Lung microvascular endothelial cell (primary cell): Measurements from ENCODE around the gene ITGAV. TPM values are rescaled to one million over a fixed set of nuclear protein-coding genes. Genes with fewer than 3 reads are reported as not detected.

Experiments used
- DNase-seq, 2 donors: peaks; one replicate each; pipeline versions ENCODE4 v3.0.0 to v3.0.0-alpha.2; 2010; ENCODE audit warnings: low read depth in 2 of 2
- total RNA-seq: library from RNA; depleted of rRNA; stranded (reverse); fragments of >200 nt; gene quantifications from 2 replicates; pipeline ENCODE4 v1.2.1, GENCODE V29; 2014

The ITGAV gene
- total RNA-seq, 1 donor from 2014 or later, result 138 TPM

GRCh38 chr2:186664385-186665043, 74.7 kb downstream of the ITGAV start:
- no peak for DNase-seq

- no peak for DNase-seq
Measured at GRCh38 chr2:186669146-186669545, 79.3 kb downstream of the ITGAV start.

- no peak for DNase-seq
Measured at GRCh38 chr2:186670831-186671230, 81.0 kb downstream of the ITGAV start.

GRCh38 chr2:186675380-186675779, 85.5 kb downstream of the ITGAV start:
- no peak for DNase-seq

GRCh38 chr2:186683341-186683740, 93.5 kb downstream of the ITGAV start:
- DNase-seq, result no peak

- peak in 1 of 2 donors; percentile 9 for DNase-seq
Measured at GRCh38 chr2:186687807-186688211, 98.0 kb downstream of the ITGAV start.

GRCh38 chr2:186688813-186689212, 99.0 kb downstream of the ITGAV start:
- no peak for DNase-seq

- no peak for DNase-seq
Measured at GRCh38 chr2:186690786-186691185, 100.9 kb downstream of the ITGAV start.

- no peak for DNase-seq
Measured at GRCh38 chr2:186691231-186691630, 101.4 kb downstream of the ITGAV start.

GRCh38 chr2:186691900-186692299, 102.0 kb downstream of the ITGAV start:
- DNase-seq, result no peak

GRCh38 chr2:186693446-186693832, 103.6 kb downstream of the ITGAV start:
- DNase-seq, result no peak

- DNase-seq, result peak; percentile 34 to 60
Measured at GRCh38 chr2:186695081-186695756, 105.4 kb downstream of the ITGAV start.

GRCh38 chr2:186696290-186696689, 106.4 kb downstream of the ITGAV start:
- DNase-seq, result no peak

- DNase-seq, result no peak
Measured at GRCh38 chr2:186696804-186697203, 106.9 kb downstream of the ITGAV start.

GRCh38 chr2:186697536-186697935, 107.7 kb downstream of the ITGAV start:
- DNase-seq, result no peak

GRCh38 chr2:186699742-186700141, 109.9 kb downstream of the ITGAV start:
- no peak for DNase-seq

GRCh38 chr2:186702006-186702405, 112.2 kb downstream of the ITGAV start:
- DNase-seq, result no peak

- no peak for DNase-seq
Measured at GRCh38 chr2:186702501-186702900, 112.6 kb downstream of the ITGAV start.

- no peak for DNase-seq
Measured at GRCh38 chr2:186704897-186705296, 115.0 kb downstream of the ITGAV start.

GRCh38 chr2:186709529-186710450, 119.9 kb downstream of the ITGAV start:
- no peak for DNase-seq

GRCh38 chr2:186713691-186714090, 123.8 kb downstream of the ITGAV start:
- peak in 1 of 2 donors; percentile 66 for DNase-seq

- DNase-seq, result no peak
Measured at GRCh38 chr2:186714611-186715010, 124.8 kb downstream of the ITGAV start.
